Keratinocyte (primary cell): ENCODE results near the gene IGFL4.

ENCODE experiments used
- CTCF ChIP-seq, 3 experiments: IDR thresholded peaks in 1 of 3; conservative IDR thresholded peaks in 1 of 3; optimal IDR thresholded peaks in 1 of 3; 2 replicates in 2 of 3; 3 replicates in 1 of 3; pipeline versions ENCODE3 to v1.5.1; 2011; ENCODE audit warnings: low read length in 3 of 3, mild to moderate bottlenecking in 3 of 3, moderate library complexity in 2 of 3, control low read depth in 1 of 3, inconsistent platforms in 1 of 3; ENCODE audit not compliant: insufficient read depth in 2 of 3; ENCODE audit errors: extremely low read depth in 1 of 3
- EZH2 ChIP-seq: IDR thresholded peaks from one replicate; pipeline ENCODE4 v1.6.1; 2012; ENCODE audit warnings: inconsistent platforms, mild to moderate bottlenecking, low read length, moderate library complexity

GRCh38 chr19:46079576-46079975 lies 38.8 kb upstream of the IGFL4 start:
- no peak for TF ChIP-seq CTCF (optimal IDR thresholded peaks at IDR 0.05 in 1 of 3, IDR thresholded peaks at IDR 0.05 in 1 of 3, conservative IDR thresholded peaks at IDR 0.05 in 1 of 3; ENCODE audit: extremely low read depth in 1 of 3, insufficient read depth in 2 of 3, low read length in 3 of 3)
- TF ChIP-seq EZH2: no peak
